Aorta (tissue), 5 donors: ENCODE results near the gene GRIK5. TPM values are rescaled to one million over a fixed set of nuclear protein-coding genes. Genes with fewer than 3 reads are reported as not detected.

Experiments
- ATAC-seq: fragments of 200-7000 bp; cut with Tn5 transposase; one replicate; pipeline ENCODE4 v1.9.1; 2022; ENCODE audit warnings: moderate library complexity; ENCODE audit not compliant: low FRiP score
- DNase-seq, 2 donors: peaks; one replicate each; pipeline ENCODE4 v3.0.0-alpha.2; 2020
- H3K27ac ChIP-seq, 2 donors: one replicate each; pipeline ENCODE4 v1.5.1; 2013; ENCODE audit warnings: low read length in 2 of 2, mild to moderate bottlenecking in 2 of 2, moderate library complexity in 2 of 2, control low read depth in 1 of 2, inconsistent platforms in 1 of 2, low read depth in 1 of 2
- H3K27me3 ChIP-seq, 2 donors: one replicate each; pipeline ENCODE4 v1.6.1; 2013; ENCODE audit warnings: control low read depth in 1 of 2, low read length in 1 of 2, mild to moderate bottlenecking in 1 of 2, moderate library complexity in 1 of 2; ENCODE audit not compliant: insufficient read depth in 2 of 2, control insufficient read depth in 1 of 2
- H3K36me3 ChIP-seq, 2 donors: one replicate each; pipeline ENCODE4 v1.6.1; 2013; ENCODE audit warnings: control low read depth in 1 of 2, low read length in 1 of 2, mild to moderate bottlenecking in 1 of 2; ENCODE audit not compliant: insufficient read depth in 2 of 2, control insufficient read depth in 1 of 2
- H3K4me1 ChIP-seq, 2 donors: one replicate each; pipeline ENCODE4 v1.6.1; 2013; ENCODE audit warnings: low read length in 2 of 2, control low read depth in 1 of 2, mild to moderate bottlenecking in 1 of 2, moderate library complexity in 1 of 2; ENCODE audit not compliant: insufficient read depth in 2 of 2, control insufficient read depth in 1 of 2
- H3K4me3 ChIP-seq, 2 donors: one replicate each; pipeline ENCODE4 v1.5.1; 2013; ENCODE audit warnings: low read length in 2 of 2, control low read depth in 1 of 2, mild to moderate bottlenecking in 1 of 2
- H3K9me3 ChIP-seq: one replicate; pipeline ENCODE4 v1.6.1; 2013; ENCODE audit warnings: mild to moderate bottlenecking, low read length; ENCODE audit not compliant: control insufficient read depth
- WGBS, 2 donors: extraction: QIAGEN DNeasy Blood & Tissue Kit; methylation state at CpG; one replicate each; pipeline ENCODE4 v1.1.7; 2013; 5-methylcytosine and 5-hydroxymethylcytosine counted together
- intact Hi-C, 2 donors: fragments of 100-400 bp; cut with DNase I; formaldehyde crosslinking; loops; one replicate each; pipeline versions ENCODE4 v1.14.2 to v1.15.0; 2022
- polyA plus RNA-seq, 2 donors: library from polyadenylated mRNA; stranded (reverse); fragments of 200-250 nt; gene quantifications; one replicate each; pipeline ENCODE4 v1.2.3, GENCODE V29; 2013
- total RNA-seq, 2 donors: library from RNA; stranded (reverse); fragmentation: NEBNext Ultra II Directional; extraction: Animal tissue kit (Norgen Biotek cat#: 25700); gene quantifications; one replicate each; pipeline ENCODE4 v1.2.1, GENCODE V29; 2021
- donor health status: healthy with polysubstance abuse.
- donor health status: Bipolar disorder and iron deficiency.
- donor health status: DM: no; HTN: no; CAD: no.
- donor health status: DM: no; HTN: no; CAD: no.
- donor health status: DM: yes; HTN: yes; CAD: no.

Gene GRIK5
- total and polyA plus RNA-seq, 4 donors: 3.5 to 39.0 (median 22.7) TPM

DNA sequence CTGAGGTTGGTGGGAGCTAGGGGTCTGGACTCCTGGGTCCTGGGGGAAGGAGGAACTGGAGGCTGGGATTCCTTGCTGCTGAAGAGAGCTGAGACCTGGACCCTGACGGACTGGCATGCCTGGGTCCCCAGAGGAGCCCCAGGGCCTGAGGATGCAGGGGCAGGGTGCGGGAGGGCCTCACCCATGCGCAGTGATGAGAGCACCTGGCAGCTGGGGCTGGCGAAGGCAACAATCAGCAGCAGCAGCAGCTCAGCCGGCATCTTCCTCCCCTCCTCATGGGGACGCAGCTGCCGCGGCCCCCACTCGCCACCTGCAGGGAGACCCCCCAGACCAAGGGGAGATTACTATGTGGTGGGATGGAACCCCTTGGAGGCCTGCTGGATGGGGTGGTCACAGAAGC is 4.5 kb downstream of the GRIK5 start:
- WGBS, 2 donors: 91 to 94% methylated on average over 5 to 9 of the region's 9 CpGs
- ATAC-seq: no peak
- intact Hi-C loops: no loop called here
- Histone ChIP-seq H3K4me1 (no peaks in the 10 kb centered on the region), H3K27me3 (no peaks in the 10 kb centered on the region), H3K27ac (no peak overlapping the region), H3K36me3 (no peaks in the 10 kb centered on the region), H3K9me3 (no peaks in the 10 kb centered on the region), H3K4me3 (no peak overlapping the region)
- no peak for DNase-seq

DNA sequence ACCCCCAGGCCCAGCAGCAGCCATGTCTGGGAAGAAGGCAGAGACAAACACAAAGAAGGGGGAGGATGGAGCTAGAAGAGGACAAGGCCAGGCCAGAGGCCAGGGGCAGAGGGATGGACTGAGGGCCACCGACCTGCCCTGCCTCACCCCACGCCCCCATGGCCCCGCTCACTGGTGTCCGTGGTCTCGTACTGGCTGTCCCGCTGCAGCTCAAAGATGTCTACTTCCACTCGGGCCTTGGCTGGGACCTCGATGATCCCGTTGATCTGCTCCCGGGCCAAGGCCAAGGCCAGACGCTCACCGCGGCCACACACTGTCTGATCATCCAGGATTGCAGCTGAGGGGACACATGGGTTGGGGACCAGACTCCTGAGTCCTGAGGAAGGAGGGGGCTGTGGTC is 5.0 kb downstream of the GRIK5 start:
- no peak overlapping the region for H3K4me3 ChIP-seq
- no peaks in the 10 kb centered on the region for H3K27me3 ChIP-seq
- no peaks in the 10 kb centered on the region for H3K4me1 ChIP-seq
- no peaks in the 10 kb centered on the region for H3K36me3 ChIP-seq
- no peak overlapping the region for H3K27ac ChIP-seq
- H3K9me3 ChIP-seq: no peaks in the 10 kb centered on the region
- DNase-seq: no peak
- intact Hi-C loops: no loop called here
- 89 to 91% methylated on average over 10 to 13 of the region's 13 CpGs for WGBS, 2 donors
- no peak for ATAC-seq

DNA sequence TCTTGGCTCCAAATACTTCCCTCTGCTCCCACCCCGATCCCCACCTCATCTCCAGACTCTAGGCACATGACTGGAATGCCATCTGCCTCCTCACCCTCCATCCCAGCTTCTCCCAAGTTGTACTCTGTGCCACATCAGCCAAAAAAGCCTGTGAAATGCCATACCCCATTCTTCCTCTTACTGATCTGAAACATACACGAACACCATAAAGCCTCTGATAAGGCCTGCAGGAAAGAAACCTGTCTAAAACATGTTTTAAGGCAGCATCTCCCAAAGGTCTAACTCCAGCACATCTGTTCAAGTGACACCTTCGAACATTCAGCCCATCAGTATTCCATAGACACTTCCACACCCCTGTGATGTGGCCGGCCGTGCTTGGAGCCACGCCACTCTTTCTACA is 5.6 kb downstream of the GRIK5 start:
- no peak for DNase-seq
- ATAC-seq: no peak
- H3K36me3 ChIP-seq: peaks cover 0 to 3% of the 10 kb centered on the region in 2 donors
- H3K27me3 ChIP-seq: no peaks in the 10 kb centered on the region
- WGBS, 2 donors: 87 to 89% methylated on average over 6 of the region's 6 CpGs
- intact Hi-C loops: no loop called here
- H3K4me3 ChIP-seq: no peak overlapping the region
- H3K4me1 ChIP-seq: no peaks in the 10 kb centered on the region
- H3K9me3 ChIP-seq: no peaks in the 10 kb centered on the region
- no peak overlapping the region for H3K27ac ChIP-seq

DNA sequence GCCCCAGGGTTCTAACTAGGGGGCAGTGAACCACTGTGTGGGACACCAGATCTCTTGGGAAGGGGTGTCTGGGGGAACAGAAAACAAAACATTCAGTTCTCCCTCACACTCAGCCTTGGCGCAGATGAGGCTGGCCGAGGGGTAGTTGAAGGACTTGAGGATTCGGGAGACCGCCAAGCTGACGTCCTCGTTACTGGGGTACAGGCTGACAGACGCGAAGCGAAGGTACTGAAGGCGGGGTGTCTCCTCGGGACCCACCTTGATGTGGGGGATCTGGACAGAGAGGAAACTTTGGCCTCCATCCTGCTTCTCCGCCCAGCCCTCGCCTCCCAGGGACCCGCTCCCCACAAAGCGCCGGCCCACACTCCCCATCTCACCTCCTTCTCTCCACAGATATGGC is 7.6 kb downstream of the GRIK5 start:
- H3K4me1 ChIP-seq: no peaks in the 10 kb centered on the region
- DNase-seq (no peak), ATAC-seq (no peak)
- H3K36me3 ChIP-seq: peaks cover 0 to 6% of the 10 kb centered on the region in 2 donors
- intact Hi-C loops: no loop called here
- H3K27me3 ChIP-seq: no peaks in the 10 kb centered on the region
- H3K4me3 ChIP-seq: no peak overlapping the region
- WGBS, 2 donors: 93 to 96% methylated on average over 16 of the region's 16 CpGs
- no peak overlapping the region for H3K27ac ChIP-seq
- no peaks in the 10 kb centered on the region for H3K9me3 ChIP-seq

DNA sequence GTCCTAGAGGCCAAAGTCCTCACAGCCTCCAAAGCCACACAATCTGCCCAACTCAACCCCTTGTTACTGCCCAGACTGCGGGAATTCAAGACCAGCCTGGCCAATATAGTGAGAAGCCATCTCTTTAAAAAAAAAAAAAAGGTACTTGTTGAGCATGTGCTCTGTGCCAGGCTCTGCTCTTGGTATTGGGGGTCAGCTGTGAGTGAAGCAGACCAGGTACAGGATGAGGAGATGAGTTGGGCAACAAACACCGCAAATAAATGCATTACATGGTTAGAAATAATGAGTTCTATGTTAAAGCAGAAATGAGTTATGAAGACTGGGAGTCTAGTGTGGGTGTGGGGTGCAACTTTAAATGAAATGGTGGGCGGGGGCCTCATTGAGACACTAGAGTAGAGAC is 9.9 kb downstream of the GRIK5 start:
- 96 to 97% methylated on average over 3 of the region's 3 CpGs for WGBS, 2 donors
- Histone ChIP-seq H3K36me3 (peaks cover 0 to 6% of the 10 kb centered on the region in 2 donors), H3K27ac (no peak overlapping the region), H3K27me3 (no peaks in the 10 kb centered on the region), H3K4me3 (no peak overlapping the region), H3K4me1 (no peaks in the 10 kb centered on the region), H3K9me3 (no peaks in the 10 kb centered on the region)
- ATAC-seq (no peak), DNase-seq (no peak)
- intact Hi-C loops: no loop called here

DNA sequence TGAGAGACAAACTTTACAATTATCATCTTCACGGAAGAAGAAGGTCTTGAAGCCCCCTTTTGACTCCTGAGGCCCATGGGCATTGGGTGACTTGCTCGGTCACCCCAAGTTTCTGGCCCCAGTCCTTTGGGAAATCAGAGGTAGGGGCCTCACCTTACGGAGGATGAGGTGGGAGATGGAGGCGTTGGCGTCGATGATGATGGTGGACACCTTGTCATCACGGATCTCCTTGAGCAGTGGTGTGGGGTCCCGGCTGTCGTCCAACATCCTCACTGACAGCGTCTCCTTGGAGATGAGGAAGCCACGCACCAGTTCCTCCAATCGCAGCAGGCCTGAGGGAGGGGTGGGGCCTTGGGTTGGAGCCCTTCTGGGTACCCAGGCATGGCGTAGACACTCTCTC is 10.8 kb downstream of the GRIK5 start:
- Histone ChIP-seq H3K27me3 (no peaks in the 10 kb centered on the region), H3K27ac (no peak overlapping the region), H3K9me3 (no peaks in the 10 kb centered on the region), H3K36me3 (peaks cover 0 to 6% of the 10 kb centered on the region in 2 donors), H3K4me3 (no peak overlapping the region), H3K4me1 (no peaks in the 10 kb centered on the region)
- DNase-seq: no peak
- intact Hi-C loops: no loop called here
- ATAC-seq: no peak
- WGBS, 2 donors: 93 to 94% methylated on average over 13 of the region's 13 CpGs

DNA sequence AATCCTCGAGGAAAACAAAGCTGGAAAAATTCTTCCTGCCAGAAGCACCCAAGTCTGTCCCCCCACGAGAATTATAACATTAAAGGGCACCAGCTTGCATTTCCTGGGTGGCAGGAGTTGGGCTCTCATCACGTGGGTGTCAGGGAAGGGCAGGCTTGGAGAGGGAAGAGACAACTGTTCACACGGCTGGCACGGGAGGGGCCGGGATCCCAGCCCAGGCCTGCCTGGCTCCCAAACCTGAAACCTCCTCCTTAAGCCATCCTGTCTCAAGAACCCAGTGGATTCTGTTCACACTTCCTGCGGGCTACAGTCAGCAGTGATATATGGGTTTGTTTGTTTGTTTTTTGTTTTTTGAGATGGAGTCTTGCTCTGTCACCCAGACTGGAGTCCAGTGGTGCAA is 12.2 kb downstream of the GRIK5 start:
- no peaks in the 10 kb centered on the region for H3K9me3 ChIP-seq
- intact Hi-C loops: no loop called here
- H3K27ac ChIP-seq: no peak overlapping the region
- H3K4me1 ChIP-seq: no peaks in the 10 kb centered on the region
- DNase-seq (no peak), ATAC-seq (no peak)
- H3K36me3 ChIP-seq: peaks cover 0 to 6% of the 10 kb centered on the region in 2 donors
- 68 to 73% methylated on average over 7 of the region's 7 CpGs for WGBS, 2 donors
- H3K4me3 ChIP-seq: no peak overlapping the region
- H3K27me3 ChIP-seq: no peaks in the 10 kb centered on the region

DNA sequence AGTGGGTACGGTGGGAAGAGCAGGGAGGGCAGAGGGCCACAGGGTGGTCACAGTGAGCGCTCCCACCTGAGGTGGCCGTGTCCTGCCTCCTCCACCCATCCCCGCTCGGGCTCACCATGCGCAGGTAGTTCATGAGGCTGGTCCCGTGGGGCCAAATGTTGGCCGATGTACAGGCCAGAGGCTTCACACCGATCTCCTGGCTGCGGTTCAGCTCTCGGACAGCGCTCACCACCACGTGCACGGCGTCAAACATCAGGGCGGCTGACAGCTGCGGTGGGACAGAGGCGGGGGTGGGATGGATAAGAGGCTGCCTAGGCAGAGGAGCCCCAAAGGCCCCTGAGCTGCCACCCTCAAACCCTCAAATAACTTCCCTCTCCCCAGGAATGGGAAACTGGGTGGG is 15.8 kb downstream of the GRIK5 start:
- Histone ChIP-seq H3K27ac (no peak overlapping the region), H3K36me3 (peaks cover 0 to 4% of the 10 kb centered on the region in 2 donors), H3K9me3 (no peaks in the 10 kb centered on the region), H3K27me3 (no peaks in the 10 kb centered on the region), H3K4me3 (no peak overlapping the region), H3K4me1 (no peaks in the 10 kb centered on the region)
- DNase-seq: no peak
- intact Hi-C loops: no loop called here
- WGBS, 2 donors: 84 to 85% methylated on average over 18 of the region's 18 CpGs
- no peak for ATAC-seq

DNA sequence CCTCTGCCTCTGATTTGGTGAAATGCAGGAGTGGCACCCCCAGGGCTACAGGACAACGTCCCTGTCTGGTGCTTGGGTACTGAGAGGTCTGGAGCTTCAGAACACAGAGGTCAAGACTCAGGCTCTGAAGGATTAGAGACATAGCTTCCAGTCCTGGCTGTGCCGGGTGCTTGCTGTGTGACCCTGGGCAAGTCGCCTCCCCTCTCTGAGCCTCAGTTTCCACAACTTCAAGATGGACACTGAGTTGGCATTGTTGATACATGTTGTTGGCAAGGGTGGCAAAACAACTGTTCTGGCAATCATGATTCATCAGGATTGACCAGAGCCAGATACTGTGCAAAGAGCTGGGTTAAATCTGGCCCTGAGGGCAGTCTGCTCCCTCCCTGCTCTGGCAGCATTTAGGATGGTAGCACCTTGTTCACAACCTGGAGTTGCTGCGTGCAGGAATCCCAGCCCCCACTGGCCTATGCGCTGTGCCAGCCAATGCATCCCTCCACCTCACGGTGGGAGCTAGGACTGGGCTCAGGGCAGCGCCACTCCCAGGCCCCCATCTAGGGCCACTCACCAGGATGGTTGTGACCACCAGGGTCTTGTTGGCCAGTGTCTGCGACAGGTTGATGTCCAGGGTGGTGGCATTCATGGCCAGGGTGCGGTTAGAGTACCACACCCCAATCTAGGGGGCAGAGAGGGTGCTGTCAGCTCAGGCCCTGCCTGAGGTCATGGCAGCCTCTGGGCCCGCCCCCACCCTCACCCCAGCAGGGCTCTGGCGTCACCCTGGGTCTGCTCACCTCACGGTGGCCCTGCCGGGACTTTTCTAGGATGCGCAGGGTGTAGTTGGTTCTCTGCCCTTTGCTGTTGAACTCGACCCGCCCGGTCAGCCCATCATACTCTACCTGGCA is 16.7 kb downstream of the GRIK5 start:
- H3K4me1 ChIP-seq: no peaks in the 10 kb centered on the region
- no peaks in the 10 kb centered on the region for H3K27me3 ChIP-seq
- H3K9me3 ChIP-seq: no peaks in the 10 kb centered on the region
- intact Hi-C loops: no loop called here
- H3K4me3 ChIP-seq: no peak overlapping the region
- H3K27ac ChIP-seq: no peak overlapping the region
- ATAC-seq (no peak), DNase-seq (no peak)
- peaks cover 0 to 2% of the 10 kb centered on the region in 2 donors for H3K36me3 ChIP-seq
- 89% methylated on average over 17 of the region's 17 CpGs for WGBS, 2 donors
